ENCODE results near the gene CD4. TPM values are rescaled to one million over a fixed set of nuclear protein-coding genes. Genes with fewer than 3 reads are reported as not detected.
A peak's percentile ranks its signal among the peaks of the same experiment; 100 is the strongest.

Gene CD4
- total RNA-seq, 2 donors from 2014 or later = 6.2 to 13.4 TPM

DNA sequence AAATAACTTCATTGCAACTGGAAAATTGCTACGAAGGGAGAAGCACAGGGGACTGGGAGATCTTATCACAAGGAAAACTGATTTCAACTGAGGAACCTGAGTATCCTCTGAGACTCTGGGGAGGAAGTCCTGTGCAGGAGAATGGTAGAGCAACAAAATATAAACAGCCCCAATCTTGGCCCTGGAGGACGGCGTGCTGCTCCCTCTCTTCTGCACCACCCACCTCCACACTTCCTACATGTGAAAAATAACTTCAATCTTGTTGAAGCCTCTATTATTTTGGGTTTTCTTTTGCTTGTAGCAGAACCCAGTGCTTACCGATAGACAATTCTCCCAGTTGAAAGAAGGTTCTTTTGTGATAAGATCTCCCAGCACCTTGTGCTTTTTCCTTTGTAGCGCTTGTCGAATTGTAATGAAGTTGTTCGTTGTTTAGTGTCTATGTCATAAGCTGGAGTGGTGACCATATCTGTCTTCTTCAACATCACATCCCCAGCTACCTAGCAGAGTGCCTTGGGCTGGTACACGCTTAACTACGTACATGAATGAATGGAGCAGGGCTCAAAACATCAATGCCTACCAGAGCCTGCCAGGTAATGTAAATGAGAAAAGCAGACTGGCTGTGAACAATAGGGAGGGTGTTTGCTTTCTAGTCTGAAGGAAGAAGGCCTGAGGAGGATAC is 2.8 kb upstream of the CD4 start:
- Histone ChIP-seq H3K27me3 (no peaks in the 10 kb centered on the region), H3K27ac (no peak overlapping the region), H3K4me1 (no peaks in the 10 kb centered on the region), H3K9ac (ENCODE audit: low read depth in 2 of 2, low read length in 2 of 2) (no peak overlapping the region), H3K36me3 (no peaks in the 10 kb centered on the region), H3K9me3 (no peaks in the 10 kb centered on the region), H3K4me3 (no peak overlapping the region)
- TF ChIP-seq, protein P1, sequence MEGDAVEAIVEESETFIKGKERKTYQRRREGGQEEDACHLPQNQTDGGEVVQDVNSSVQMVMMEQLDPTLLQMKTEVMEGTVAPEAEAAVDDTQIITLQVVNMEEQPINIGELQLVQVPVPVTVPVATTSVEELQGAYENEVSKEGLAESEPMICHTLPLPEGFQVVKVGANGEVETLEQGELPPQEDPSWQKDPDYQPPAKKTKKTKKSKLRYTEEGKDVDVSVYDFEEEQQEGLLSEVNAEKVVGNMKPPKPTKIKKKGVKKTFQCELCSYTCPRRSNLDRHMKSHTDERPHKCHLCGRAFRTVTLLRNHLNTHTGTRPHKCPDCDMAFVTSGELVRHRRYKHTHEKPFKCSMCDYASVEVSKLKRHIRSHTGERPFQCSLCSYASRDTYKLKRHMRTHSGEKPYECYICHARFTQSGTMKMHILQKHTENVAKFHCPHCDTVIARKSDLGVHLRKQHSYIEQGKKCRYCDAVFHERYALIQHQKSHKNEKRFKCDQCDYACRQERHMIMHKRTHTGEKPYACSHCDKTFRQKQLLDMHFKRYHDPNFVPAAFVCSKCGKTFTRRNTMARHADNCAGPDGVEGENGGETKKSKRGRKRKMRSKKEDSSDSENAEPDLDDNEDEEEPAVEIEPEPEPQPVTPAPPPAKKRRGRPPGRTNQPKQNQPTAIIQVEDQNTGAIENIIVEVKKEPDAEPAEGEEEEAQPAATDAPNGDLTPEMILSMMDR (IDR thresholded peaks at IDR 0.05) = no peak
- intact Hi-C loops (cut with DNase I) = no loop called here
- DNase-seq = no peak

DNA sequence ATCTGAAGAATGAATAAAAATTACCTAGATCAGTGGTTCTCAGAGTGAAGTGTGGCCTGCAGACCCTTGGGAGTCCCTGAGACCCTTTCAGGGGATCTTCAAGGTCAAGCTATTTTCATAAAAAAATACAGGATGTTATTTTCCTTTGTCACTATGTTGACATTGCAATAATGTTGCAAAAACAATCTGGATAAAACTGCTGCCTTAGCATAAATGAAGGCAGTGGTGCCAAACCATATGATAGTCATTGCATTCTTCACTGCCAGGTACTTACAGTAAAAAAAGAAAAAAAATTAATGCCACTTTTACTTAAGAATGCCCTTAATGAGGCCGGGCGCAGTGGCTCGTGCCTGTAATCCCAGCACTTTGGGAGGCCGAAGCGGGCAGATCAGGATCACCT is 2.0 kb upstream of the CD4 start:
- Histone ChIP-seq H3K4me1 (no peaks in the 10 kb centered on the region), H3K36me3 (no peaks in the 10 kb centered on the region), H3K27me3 (no peaks in the 10 kb centered on the region), H3K9me3 (no peaks in the 10 kb centered on the region), H3K27ac (no peak overlapping the region), H3K4me3 (no peak overlapping the region), H3K9ac (ENCODE audit: low read depth in 2 of 2, low read length in 2 of 2) (no peak overlapping the region)
- intact Hi-C loops (cut with DNase I) = no loop called here
- TF ChIP-seq, protein P1 (IDR thresholded peaks at IDR 0.05) = no peak
- no peak for DNase-seq

DNA sequence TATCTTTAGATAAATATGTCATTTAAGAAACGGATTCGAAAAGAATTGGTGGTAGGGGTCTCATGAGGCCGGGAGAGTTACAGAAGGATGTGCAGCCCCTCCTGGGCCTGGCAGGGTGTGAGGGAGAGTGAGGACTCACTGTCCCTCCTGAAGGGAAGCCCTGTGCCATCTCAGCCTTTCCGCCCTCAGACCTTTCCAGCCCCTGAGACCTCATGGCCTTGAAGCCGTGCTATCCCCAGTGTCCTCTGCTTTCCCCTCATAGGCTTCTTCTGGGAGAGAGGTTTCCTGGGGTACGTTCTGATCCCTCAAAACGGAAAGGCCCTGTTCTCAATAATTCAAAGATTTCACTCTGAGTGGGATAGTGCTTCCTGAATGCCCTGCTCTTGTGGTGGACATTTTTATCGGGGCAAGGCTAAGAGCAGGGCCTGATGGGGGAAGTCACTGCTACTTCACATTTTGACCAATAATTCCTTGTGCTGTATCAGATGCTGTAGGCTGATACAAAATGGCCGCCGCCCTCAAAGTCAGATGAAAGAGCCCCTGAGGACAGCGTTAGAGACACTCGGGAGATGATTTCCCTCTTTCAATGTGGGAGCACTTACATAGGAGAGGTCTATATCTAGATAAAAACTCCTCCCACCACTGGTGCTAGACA is 1.3 kb downstream of the CD4 start:
- Histone ChIP-seq H3K27me3 (no peaks in the 10 kb centered on the region), H3K27ac (peak overlapping the region; percentile 50), H3K4me1 (no peaks in the 10 kb centered on the region), H3K9ac (ENCODE audit: low read depth in 2 of 2, low read length in 2 of 2) (peak overlapping the region in 1 of 2 donors; percentile 14), H3K36me3 (no peaks in the 10 kb centered on the region), H3K9me3 (no peaks in the 10 kb centered on the region), H3K4me3 (peak overlapping the region; percentile 30)
- DNase-seq = no peak
- intact Hi-C loops (cut with DNase I) = no loop called here
- TF ChIP-seq, protein P1 (IDR thresholded peaks at IDR 0.05) = no peak

- Histone ChIP-seq H3K4me3 (peak overlapping the region; percentile 30), H3K9ac (ENCODE audit: low read depth in 2 of 2, low read length in 2 of 2) (peak overlapping the region in 1 of 2 donors; percentile 3), H3K9me3 (no peaks in the 10 kb centered on the region), H3K27ac (peak overlapping the region; percentile 44), H3K36me3 (no peaks in the 10 kb centered on the region), H3K4me1 (no peaks in the 10 kb centered on the region), H3K27me3 (no peaks in the 10 kb centered on the region)
- TF ChIP-seq, protein P1 (IDR thresholded peaks at IDR 0.05) = no peak
- DNase-seq = no peak
- intact Hi-C loops (cut with DNase I) = no loop called here
Observed at GRCh38 chr12:6791931-6792520, 2.7 kb downstream of the CD4 start.

GRCh38 chr12:6792522-6793201 is 3.3 kb downstream of the CD4 start:
- Histone ChIP-seq H3K9me3 (no peaks in the 10 kb centered on the region), H3K27me3 (no peaks in the 10 kb centered on the region), H3K4me3 (peak overlapping the region; percentile 30), H3K4me1 (no peaks in the 10 kb centered on the region), H3K27ac (peak overlapping the region; percentile 44), H3K9ac (ENCODE audit: low read depth in 2 of 2, low read length in 2 of 2) (peak overlapping the region in 1 of 2 donors; percentile 3), H3K36me3 (no peaks in the 10 kb centered on the region)
- intact Hi-C loops (cut with DNase I) = no loop called here
- no peak for DNase-seq
- TF ChIP-seq, protein P1 (IDR thresholded peaks at IDR 0.05) = no peak
